Stimulated activated CD8-positive, alpha-beta memory T cell treated with anti-CD3 and anti-CD28 coated beads, Interleukin-15, amount 100 ng/mL, for 48 hours (primary cell): ENCODE results near the gene OR3A2.
A peak's percentile ranks its signal among the peaks of the same experiment; 100 is the strongest.
"Not testable (repeated sequence)": the region's sequence is repeated elsewhere in the genome, so short reads cannot be mapped to it uniquely, and the experiment has no call there.

Source experiments
- DNase-seq, 2 donors: peaks; one replicate each; pipeline ENCODE4 v3.0.0-alpha.2; 2020; ENCODE audit warnings: low read depth in 2 of 2

Gene OR3A2

DNA sequence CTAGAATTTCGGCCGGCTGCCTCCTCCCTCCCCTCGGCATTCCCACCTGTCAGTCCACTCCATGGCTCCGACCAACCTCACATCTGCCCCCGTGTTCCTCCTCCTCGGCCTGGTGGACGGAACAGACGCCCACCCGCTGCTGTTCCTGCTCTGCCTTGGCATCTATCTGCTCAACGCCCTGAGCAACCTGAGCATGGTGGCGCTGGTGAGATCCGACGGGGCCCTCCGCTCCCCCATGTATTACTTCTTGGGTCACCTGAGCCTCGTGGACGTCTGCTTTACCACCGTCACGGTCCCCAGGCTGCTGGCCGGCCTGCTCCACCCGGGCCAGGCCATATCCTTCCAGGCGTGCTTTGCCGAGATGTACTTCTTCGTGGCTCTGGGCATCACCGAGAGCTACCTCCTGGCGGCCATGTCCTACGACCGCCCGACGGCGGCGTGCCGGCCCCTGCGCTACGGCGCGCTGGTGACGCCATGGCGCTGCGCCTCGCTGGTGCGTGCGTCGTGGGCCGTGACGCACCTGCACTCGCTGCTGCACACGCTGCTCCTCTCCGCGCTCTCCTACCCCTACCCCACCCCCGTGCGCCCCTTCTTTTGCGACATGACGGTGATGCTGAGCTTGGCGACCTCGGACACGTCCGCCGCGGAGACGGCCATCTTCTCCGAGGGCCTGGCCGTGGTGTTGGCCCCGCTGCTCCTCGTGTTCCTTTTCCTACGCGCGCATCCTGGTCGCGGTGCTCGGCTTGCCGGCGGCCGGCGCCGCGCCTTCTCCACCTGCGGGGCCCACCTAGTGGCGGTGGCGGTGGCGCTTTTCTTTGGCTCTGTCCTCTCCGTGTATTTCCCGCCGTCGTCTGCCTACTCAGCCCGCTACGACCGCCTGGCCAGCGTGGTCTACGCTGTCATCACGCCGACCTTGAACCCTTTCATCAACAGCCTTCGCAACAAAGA lies at the start of gene OR3A2:
Gene OR3A2 (minus strand): TSS at position 440 of the 948 bp plus-strand sequence.
- peak in 1 of 2 donors; percentile 12 for DNase-seq

GRCh38 chr17:3433741-3434140 lies 47.6 kb upstream of the OR3A2 start, which contains the start of gene OR1E2:
TSS of gene OR1E2 (minus strand) at chr17:3433841. CDS start at chr17:3433841, 0 bp downstream.
- no peak for DNase-seq

- DNase-seq: not testable (repeated sequence)
These were observed 47.1 kb upstream of the OR3A2 start for GRCh38 chr17:3433215-3433614.

DNA sequence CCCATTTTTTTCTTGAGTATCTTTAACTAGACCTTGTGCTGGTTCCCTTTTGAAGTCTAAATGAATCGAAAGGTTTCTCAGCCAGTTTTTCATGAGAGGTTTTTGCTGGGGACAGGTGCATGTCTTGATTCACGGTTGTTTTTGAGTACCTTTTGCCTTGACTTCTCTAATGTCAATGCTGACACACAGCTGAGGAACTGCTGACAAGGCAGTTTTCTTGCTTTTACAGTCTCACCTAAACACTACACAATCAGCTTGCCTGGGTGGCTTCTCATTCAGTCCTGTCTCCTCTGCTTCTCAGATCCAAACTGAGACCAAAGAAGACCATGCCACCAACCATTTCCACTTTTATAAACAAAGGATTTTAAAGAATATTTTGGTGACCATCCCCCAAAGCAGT lies 32.1 kb upstream of the OR3A2 start:
- no peak for DNase-seq

GRCh38 chr17:3415610-3416009 lies 29.5 kb upstream of the OR3A2 start:
- DNase-seq: no peak

GRCh38 chr17:3412216-3412615 lies 26.1 kb upstream of the OR3A2 start:
- DNase-seq: not testable (repeated sequence)

DNA sequence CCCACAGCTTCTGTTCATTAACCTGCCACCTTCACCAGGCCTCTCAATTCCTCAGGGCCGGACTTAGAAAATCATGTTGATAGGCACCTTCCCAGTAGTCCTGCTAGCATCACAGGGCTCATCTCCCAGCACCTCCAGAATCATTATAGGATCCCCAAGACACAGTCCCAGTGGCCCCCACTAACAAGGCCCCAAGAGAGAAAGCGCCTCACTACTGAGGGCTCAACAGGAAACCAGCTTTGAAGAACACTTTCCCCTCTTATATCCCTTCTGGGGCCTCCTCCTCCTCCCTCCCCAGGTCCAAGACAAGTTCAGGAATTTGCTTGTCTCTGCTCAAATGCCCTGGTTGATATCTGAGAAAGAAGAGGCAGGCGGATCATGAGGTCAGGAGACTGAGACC lies 25.0 kb upstream of the OR3A2 start, which contains the start of gene OR3A3:
Gene OR3A3 (plus strand): TSS at position 301 of the 400 bp plus-strand sequence.
- no peak for DNase-seq

GRCh38 chr17:3403856-3404255 lies 17.7 kb upstream of the OR3A2 start:
- not testable (repeated sequence) for DNase-seq

GRCh38 chr17:3401786-3402185 lies 15.7 kb upstream of the OR3A2 start:
- no peak for DNase-seq

DNA sequence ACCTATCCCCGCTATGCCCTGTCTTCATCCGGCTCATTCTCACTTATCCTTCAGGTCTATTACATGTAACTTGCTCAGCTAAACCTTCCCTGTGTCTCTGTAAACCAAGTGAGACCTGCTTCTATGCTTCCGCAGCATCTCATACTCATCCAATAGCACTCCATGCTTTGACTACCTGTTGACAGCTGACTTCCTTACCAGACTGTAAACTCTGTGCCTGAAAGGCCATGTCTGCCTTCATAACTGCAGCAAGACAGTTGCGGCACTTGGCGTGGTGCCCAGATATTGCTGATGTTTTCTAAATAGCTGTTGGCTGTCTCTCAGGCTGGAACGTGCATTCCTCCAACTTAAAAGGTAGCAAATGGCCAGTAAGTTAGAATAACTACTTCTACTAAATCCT lies 13.9 kb upstream of the OR3A2 start:
- no peak for DNase-seq

DNA sequence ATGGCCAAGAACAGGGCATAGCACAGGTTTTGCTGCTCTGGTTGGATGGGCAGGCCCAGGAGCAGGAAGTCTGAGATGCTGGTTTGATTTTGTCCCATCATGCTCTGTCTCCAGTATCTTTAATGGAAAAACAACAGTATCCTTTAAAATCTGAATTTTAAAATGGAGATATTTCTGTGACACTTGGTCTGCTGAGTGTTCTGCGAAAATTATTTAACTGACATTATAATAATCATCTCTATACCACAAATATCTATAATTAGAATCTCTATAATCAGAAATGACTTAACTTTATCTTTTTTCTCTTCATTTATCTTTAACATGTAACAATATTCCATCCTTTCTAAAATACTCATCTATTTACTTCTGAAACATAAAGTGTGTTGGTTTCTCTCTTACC lies 12.2 kb upstream of the OR3A2 start, which contains the start of gene OR1E1:
Gene OR1E1 (minus strand): TSS at position 101 of the 400 bp plus-strand sequence. CDS start 0 bp downstream, at position 101.
- DNase-seq: no peak

- not testable (repeated sequence) for DNase-seq
These were observed 11.7 kb upstream of the OR3A2 start for GRCh38 chr17:3397801-3398200.

DNA sequence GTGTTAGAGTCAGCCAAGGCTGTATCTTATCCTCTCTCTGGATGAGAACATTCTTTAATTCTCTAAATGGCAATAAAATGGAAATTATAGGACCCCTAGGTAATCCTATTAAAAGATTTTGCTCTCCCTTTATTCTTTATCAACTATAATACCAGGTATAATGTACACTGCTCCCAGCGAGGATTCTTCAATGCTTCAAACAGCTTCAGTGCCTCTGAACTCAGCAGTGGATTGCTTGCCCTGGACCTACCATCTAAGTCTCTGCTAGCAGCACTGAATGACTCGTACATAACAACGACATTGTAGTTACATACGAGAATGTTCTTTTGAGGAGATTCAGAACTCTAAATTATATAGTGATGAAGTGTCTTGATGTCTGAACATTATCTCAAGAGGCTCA lies 3.7 kb upstream of the OR3A2 start:
- no peak for DNase-seq

- no peak for DNase-seq
These were observed 4.2 kb downstream of the OR3A2 start for GRCh38 chr17:3381957-3382356.

GRCh38 chr17:3378321-3378720 lies 7.8 kb downstream of the OR3A2 start:
- DNase-seq: no peak

GRCh38 chr17:3371167-3371566 lies 14.9 kb downstream of the OR3A2 start:
- not testable (repeated sequence) for DNase-seq

- DNase-seq: not testable (repeated sequence)
These were observed 43.3 kb downstream of the OR3A2 start for GRCh38 chr17:3342782-3343181.

- DNase-seq: no peak
These were observed 50.2 kb downstream of the OR3A2 start for GRCh38 chr17:3335876-3336275.

DNA sequence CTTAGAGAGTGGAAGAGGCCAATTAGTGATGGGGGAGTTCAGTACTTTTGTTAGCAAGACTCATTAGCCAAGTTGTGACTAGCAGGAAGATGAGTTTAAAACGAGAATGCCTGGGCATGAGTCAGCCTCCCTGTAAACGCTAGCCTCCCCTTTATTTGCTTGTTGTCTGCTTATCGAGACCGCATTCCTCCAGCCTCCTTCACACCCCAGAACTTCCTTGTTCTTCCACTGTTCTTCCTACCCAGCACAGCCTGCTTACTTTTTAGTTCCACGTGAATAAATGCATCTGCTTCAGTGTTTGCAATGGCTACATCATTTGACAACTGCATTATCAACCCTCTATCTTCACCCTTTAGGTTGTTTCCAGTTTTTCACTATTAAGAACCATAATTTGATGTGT lies 67.8 kb downstream of the OR3A2 start:
- DNase-seq: no peak

DNA sequence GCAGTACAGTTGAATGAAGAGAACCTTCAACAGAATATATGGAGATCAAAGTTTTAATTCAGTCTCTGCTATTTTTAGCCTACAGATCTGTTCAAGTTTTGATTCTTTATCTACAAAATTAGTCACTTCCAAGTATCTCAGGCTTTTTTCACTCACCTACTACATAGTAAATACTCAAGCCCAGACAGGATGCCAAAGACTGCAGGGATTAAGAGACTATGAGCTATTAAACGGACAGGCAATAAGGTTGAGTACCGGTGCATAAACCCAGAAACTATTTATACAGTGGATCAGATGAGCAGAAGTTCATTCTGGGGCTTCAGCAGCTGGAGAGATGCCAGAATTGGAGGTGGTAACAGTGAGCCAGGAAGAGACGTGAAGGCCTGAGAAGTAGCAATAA lies 69.3 kb downstream of the OR3A2 start:
- DNase-seq: no peak

- no peak for DNase-seq
These were observed 77.5 kb downstream of the OR3A2 start for GRCh38 chr17:3308603-3309002.

DNA sequence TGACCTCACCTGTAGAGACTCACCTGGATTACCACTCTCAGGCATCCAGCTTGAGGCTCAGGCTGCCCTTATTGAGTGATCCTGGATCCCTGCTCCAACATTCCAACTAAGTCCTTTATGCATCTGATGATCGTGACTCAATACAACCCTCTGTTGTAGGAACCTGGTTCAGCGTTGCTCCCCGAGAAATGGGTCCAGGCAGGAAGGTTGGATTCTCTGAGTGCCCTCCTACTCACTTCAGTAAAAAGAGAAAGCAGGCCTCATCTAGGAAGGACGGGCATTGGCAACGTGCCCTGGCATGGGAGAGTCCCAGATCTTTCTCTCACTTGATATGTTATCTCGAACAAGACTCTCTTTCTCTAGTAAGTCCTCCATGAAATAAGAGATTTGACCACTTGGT lies 87.8 kb downstream of the OR3A2 start, which contains the start of gene OR3A1:
Gene OR3A1 (minus strand): TSS at position 101 of the 400 bp plus-strand sequence. CDS start 5,778 bp downstream, outside the sequence.
- no peak for DNase-seq

DNA sequence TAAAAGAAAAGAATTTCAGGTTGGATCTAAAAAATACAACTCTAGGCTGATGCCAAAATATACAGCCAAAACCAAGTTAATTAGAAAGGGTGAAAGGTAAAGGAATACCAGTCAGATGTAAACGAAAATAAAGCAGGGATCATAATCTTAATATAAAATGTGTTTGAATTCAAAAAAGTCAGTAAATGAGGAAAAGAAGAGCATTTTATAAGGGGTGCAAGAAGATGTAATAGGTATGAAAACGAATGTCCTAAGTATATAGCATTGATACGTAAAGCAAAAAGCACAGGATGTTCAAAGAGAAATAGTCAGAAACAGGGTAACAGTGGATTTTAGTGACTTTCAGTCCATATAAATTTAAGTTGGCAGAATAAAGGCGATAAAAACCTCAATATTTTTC lies 90.5 kb downstream of the OR3A2 start:
- DNase-seq: no peak
